Measurements from ENCODE around the gene GLIS1.

GLIS1 gene

DNA sequence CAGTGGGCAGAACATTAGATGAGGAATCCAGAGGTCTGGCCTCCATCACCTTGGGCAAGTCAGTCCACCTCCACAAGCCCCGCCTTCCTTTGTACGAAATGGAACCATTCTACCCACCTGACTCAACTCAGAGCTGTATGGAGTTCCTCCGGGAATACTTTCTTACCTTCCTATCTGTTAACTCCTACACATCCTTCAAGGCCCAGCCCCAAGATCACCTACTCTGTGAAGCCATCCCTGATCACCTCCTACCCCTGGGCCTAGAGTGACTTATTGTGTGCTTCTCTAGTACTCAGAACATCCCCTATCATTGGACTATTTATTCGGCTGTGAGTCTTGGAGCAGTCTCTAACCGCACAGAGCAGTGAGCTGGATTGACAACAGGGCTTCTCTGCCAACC is 66.7 kb downstream of the GLIS1 start:
- no peak for DNase-seq

GRCh38 chr1:53669621-53670191 is 69.3 kb downstream of the GLIS1 start:
- DNase-seq, result no peak

DNA sequence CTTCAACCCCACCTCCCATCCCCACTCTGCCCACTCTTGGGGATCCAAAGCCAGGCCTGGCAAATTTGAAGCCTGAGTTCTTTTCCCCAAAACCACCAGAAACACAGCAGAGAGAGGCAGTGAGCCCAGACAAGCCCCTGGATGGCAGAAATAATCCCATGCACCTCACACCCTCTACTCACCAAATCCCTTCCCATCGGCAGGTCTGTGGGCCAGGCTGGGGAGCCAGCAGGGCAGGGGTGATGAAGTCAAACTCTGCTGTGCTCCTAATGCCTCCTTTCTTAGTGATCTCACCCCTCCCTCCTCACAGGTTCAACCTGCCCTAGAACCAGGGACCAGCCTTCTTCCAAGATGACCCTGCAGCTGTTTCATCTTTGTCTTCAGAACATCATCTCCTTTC is 72.4 kb downstream of the GLIS1 start:
- DNase-seq, result no peak

DNA sequence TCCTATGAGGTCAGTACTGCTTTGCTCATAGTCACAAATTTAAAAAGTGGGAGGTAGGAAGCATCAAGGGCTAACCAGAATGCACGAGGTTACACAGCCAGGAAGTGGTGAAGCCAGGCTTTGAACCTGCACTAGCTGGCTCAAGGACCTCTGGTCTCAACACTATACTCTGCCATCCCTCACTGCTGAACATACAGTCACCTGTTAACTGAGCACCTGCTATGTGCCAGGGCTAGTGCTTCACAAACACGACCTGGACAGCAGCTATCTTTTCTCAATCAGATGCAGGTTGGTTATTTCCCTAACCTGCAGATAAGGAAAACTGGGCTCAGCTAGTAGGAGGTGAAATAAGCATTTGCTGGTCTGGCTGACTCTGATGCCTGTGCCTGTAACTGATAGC is 73.0 kb downstream of the GLIS1 start:
- DNase-seq, result no peak

GRCh38 chr1:53663529-53664300 is 75.2 kb downstream of the GLIS1 start:
- no peak for DNase-seq

DNA sequence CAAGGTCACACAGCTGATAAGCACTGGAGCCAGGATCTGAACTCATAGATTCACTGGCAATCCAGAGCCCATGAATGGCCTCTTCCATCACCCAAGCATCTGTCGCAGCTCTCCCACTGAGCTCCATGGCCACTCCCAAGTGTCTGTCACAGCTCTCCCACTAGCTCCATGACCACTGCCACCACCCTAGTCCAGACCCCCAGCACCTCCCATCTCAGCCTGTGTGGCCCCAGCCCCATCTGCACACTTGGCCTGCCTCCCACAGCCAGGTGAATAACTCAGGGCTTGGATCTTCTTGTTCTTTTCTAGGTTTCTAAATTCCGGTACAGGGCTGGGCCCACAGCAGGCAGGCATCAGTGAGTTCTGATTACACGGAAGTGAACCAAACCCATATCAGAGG is 76.0 kb downstream of the GLIS1 start:
- no peak for DNase-seq

DNA sequence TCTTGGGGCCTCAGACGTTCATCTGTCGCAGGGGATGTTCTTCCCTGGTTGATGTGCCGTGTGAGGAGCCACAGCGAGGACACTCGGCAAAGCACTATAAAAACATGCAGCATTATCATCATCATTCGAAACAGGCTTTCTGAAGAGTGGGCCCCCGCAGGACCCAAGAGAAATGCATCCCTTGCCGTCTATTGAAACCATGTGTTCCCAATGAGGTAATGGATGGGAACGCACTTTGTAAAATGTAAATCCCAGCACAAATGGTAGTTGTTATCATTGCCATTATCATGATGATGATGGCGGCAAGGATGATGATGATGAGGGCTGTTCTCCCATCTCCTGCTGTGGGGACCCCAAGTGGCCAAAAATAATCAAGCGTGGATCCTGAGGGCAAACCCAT is 76.8 kb downstream of the GLIS1 start:
- no peak for DNase-seq

- DNase-seq, result no peak
Measured at GRCh38 chr1:53661496-53661895, 77.5 kb downstream of the GLIS1 start.

DNA sequence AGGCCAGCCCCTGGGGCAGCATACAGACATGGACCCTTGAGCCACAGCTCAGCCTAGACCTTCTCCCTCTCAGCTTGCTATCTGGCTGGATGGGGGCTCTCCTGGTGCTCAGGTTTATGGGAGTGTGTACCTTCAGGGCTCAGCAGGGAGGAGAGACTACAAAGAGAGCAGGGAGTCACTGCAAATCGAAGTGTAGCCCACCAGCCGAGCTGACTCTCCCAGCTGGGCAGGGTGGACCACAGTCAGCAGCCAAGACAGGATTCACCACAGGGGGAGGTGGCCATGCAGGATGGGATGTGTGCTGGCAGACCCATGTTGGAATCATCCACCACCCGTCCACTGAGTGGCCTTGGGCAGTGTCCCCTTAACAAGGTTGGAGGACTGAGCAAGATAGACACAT is 78.3 kb downstream of the GLIS1 start:
- no peak for DNase-seq

- no peak for DNase-seq
Measured at GRCh38 chr1:53659436-53659835, 79.5 kb downstream of the GLIS1 start.

DNA sequence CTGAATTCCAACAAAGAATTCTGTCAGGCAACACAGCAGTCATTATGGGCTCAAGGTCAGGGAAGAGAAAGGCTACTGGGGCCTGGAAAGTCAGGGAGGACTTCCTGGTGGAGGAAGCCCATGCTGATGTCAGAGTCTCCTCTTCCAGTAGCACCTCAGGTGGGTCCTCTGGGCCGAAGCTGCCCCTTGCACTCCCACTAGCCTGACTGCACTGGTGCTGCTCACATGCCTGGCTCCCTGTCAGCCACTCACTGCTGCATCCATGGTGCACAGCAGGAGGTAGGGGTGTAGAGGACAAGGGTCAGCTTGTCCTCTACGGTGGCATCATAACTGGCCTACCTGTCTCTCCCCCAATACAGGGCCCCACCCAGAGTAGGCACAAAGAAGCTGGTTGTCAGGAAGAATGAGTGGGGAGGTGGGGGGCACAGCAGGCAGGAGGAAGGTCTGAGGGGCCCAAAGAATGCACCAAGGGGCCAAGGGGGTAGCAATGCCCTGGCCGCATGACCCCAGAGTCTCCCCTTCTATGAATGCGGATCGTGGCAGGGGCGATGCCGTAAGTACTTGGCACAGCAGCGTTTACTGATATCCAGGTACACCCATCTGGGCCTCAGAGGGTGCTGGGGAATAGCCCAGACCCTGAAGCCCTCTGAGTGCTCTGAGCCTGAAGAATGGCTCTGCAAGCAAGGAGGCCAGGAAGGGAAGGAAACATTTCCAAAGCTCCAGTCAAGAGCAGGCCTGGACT is 80.3 kb downstream of the GLIS1 start:
- DNase-seq, result no peak

DNA sequence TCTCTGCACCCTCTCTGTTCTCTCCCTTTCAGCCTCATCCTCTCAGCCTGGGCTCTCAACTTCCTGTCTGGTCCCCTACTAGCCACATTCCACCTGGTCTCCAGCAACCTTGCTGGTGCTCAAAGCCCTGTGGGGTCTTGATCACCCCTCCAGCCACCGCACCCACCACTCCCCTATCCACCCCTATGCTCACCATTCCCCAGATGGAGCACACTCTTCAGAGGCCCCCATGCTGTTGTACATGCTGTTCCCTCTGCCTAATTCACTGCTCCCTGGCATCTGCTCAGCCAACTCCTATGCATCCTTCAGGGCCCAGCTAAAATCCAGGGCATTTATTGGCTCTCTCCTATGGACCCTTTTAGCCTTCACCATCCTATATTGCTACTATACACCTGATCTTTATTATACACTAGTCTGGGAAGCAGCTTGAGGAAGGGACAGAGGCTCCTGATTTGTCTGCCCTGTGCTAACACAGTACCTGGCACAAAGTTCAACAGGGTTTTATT is 81.0 kb downstream of the GLIS1 start:
- no peak for DNase-seq

DNA sequence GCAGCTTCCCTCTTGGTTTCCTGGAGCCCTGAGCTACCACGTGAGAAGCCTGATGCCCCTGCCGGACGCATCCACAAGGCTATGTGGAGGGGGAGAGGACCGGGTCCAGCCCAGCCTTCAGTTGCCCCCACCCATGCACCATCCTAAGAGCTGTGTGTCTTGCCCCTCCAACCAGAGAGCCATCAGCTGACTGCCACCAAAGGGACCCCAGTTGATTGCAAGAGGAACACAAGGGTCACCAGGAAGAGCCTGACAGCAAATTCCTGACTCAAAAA is 81.5 kb downstream of the GLIS1 start:
- no peak for DNase-seq

DNA sequence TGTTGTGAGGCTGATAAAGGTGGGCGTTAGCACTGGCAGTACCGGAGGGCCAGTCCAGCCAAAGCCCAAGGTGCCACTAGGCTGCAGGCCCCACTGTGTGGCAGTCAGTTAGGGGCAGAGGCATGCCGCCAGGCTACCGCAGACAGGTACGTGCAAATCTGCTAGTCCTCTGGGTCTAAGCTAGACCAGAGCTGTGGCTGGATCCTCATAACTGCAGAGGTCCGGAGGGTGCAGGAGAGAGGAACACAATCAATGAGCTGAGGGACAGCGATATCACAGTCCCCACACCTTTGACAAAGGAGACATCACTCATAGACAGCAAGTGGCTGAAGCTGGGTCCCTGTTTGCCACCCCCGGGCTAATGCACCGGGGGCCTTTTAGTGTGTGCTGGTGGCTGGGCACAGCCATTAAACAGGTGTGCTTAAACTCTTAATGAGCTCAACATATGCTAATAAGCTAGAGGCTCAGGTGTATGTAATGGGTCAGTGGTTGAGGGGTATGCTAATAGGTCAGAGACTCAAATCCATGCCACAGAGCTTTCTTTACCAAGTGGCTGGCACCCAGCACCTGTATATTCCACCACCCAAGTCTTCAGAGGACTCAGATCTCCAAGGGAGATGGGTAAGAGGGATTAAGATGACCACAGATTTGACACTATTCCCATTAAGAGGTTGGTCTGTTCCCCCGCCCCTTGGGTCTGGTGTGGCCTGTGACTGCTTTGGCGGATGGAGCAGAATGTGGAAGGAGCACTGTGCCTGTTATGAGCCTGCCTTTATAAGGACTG is 82.0 kb downstream of the GLIS1 start:
- no peak for DNase-seq

- no peak for DNase-seq
Measured at GRCh38 chr1:53655931-53656746, 82.8 kb downstream of the GLIS1 start.

DNA sequence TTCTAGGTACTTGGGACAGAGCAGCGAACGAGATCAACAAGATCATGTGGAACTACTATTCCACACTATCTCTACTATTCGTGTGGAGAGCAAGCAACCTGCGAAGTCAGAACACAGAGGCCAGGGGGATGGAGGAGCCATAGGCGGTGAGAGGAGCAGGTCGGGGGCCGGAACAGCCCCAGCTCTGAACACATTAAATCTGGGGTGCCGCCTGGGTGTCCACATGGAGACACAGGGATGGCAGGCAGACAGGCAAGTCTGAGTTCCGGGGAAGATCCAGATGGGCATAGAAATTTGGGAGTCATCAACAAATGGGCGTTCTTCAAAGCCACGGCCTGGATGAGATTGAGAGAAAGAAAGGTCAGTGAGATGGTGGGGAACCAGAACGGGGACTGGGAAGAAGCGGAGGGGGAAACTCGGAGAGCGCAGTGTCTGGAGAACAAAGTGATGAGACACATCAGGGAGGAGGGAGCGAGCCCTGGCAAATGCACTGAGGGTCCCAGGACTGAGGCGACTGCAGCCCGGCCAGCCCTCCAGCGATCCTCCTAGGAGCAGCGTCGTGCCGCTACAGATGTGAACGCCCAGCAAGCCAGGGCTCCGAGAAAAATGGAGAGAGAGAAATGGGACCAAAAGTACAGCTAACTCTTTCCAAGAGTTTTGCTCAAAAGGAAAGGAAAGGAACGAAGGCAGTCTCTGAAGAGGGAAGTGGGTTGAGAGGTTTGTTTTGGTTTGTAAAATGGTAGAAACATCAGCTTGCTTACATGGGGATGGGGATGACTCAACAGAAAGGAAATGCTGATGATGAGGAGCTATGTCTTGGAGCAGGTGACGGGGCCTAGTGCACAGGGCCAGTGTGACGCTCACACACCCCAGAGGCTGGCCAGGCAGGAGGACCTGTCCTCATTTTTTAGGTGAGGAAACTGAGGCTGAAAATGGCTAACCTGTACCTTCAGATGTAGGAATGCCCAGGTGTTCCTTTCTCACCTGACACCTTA is 84.5 kb downstream of the GLIS1 start:
- no peak for DNase-seq

DNA sequence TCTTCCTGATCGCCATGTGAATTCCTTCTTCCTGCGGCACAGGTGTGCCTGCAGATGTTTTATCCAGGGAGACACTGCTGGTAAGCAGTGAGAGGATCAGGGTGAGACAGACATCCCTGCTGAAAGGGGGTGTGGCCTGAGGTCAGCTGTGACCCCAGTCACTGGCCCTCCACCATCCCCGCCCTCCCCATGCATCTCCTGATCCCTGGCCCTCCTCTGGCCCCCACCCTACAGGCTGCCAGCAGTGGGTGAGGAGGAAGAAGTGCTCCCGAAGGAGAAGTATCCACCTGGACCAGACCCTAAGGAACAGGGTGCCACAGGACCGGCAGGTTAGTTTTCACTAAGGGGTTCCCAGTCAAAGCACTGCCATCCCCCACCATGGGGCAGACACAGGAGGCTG is 85.3 kb downstream of the GLIS1 start:
- DNase-seq, result no peak

DNA sequence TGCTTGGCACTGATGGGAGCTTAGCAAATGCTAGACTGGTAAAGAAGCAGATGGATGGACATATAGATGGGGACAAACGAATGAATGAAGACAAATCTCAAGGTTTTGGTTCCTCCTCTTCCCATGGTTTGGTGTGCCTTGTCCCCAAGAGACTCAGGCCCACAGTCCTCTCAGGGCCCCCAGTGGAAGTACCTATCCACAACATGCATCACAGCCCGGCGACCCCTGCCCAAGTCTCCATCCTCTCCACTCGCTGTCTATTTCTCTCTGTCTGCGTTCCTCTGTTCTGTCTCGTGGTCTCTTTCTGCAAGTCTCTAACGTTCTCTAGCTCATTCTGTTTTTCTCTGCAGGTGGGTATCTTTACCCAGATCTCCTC is 85.8 kb downstream of the GLIS1 start:
- no peak for DNase-seq

DNA sequence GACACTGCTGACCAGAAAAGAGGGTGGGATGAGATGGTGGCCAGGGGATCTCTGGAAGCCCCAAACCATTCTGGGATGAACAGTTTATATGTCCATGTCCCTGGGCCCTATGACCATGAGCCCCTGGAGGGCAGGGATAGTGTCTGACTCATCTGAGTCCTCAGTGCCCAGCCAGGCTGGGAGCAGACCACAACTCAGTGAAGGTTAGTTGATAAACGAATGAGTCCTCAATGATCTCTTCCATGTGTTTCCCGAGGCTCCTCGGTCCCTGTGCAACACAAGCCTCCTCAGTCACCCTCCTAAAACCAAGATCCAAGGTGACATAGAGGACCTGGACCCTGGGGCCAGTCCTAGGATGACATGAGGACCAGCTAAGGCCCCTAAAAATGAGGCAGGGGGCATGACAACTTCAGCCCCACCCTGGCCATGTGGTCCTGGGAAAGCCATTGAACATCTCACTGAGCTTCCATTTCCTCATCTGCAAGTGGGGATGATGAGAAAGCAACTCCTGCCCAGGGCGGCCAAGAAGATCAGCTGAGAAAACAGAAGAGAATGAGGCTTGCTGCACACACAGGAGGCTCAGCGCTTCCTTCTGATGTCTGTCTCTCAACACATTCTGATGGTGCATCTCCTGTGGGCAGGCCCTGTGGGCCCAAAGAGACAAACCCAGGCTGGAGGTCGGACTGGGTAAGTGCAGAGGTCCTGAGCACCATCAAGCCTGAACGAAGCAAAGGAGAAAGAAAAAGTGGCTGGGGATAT is 86.3 kb downstream of the GLIS1 start:
- DNase-seq, result no peak

DNA sequence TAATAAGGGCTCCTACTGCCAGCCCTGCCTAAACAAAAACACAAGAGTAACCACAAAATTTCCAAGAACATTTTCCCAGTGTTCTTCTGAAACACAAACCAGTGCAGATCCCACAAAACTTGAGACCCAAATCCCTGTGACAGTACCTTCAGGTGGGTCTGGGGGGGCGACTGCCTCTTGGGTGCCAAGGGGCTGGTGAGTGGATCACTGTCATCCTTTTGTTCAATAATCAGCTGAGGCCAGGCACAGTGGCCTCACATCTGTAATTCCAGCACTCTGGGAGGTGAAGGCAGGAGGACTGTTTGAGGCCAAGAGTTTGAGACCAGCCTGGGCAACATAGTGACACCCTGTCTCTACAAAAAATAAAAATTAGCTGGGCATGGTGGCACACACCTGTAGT is 87.6 kb downstream of the GLIS1 start:
- no peak for DNase-seq

- no peak for DNase-seq
Measured at GRCh38 chr1:53648516-53648915, 90.4 kb downstream of the GLIS1 start.
